ENCODE measurements around the gene LRRC40. TPM values are rescaled to one million over a fixed set of nuclear protein-coding genes. Genes with fewer than 3 reads are reported as not detected.

LRRC40 gene
- total RNA-seq, 2 experiments from 2014 or later: 17.9 to 20.9 TPM

Other genes starting within 250 kb of the LRRC40 start
- gene SRSF11, start 15.8 kb upstream of the LRRC40 start, total RNA-seq: 100 to 1,000 TPM; 190 to 196 TPM
- gene ANKRD13C, start 149.1 kb upstream of the LRRC40 start, total RNA-seq: 10 to 100 TPM; 24.7 to 26.2 TPM
- 10 to 100 TPM in 1 of 2 experiments, 1 to 10 TPM in 1; 9.1 to 13.1 TPM for gene CTH, start 205.7 kb upstream of the LRRC40 start, total RNA-seq

Measured in activated CD8-positive, alpha-beta memory T cell treated with anti-CD3 and anti-CD28 coated beads, Interleukin-2, amount 10 ng/mL, durations not matched to agents 7 days and 5 days (primary cell).